Body of pancreas (tissue), 4 donors: ENCODE results near the gene TEPSIN.

Experiments
- POLR2A ChIP-seq, 3 donors: fragments of 450-650 bp; IDR thresholded peaks; one replicate each; pipeline ENCODE4 v1.6.1; 2016; ENCODE audit warnings: antibody characterized with exemption in 3 of 3, mild to moderate bottlenecking in 2 of 3
- TF ChIP-seq, protein P1 (sequence below), 7 experiments: fragments of 450-650 bp in 4 of 7; fragments of 200-600 bp in 3 of 7; sonication (generic) in 3 of 7; IDR thresholded peaks; one replicate each; pipeline ENCODE4 v1.5.1; 2016 to 2019; ENCODE audit warnings: antibody characterized with exemption in 7 of 7

DNA sequence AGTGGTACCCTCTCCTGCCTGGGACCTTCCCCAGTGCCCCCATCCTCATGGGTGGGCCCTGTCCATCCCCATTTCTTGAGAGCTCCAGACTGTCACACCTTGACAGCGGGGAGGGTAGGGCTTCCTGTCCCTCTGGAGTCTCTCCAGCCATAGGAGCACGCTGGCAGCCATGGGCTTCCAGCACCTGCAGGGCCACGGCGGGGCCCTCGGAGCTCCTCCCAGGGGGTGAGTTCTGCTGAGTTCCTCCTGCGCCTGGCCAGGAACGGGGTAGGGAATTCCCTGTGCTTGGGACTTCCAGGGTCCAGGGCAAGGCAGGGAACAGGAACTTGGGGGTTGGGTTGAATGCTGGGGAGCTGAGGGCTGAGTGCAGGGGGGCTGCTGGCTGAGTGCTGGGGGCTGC lies 49.8 kb downstream of the TEPSIN start:
- TF ChIP-seq, protein P1, sequence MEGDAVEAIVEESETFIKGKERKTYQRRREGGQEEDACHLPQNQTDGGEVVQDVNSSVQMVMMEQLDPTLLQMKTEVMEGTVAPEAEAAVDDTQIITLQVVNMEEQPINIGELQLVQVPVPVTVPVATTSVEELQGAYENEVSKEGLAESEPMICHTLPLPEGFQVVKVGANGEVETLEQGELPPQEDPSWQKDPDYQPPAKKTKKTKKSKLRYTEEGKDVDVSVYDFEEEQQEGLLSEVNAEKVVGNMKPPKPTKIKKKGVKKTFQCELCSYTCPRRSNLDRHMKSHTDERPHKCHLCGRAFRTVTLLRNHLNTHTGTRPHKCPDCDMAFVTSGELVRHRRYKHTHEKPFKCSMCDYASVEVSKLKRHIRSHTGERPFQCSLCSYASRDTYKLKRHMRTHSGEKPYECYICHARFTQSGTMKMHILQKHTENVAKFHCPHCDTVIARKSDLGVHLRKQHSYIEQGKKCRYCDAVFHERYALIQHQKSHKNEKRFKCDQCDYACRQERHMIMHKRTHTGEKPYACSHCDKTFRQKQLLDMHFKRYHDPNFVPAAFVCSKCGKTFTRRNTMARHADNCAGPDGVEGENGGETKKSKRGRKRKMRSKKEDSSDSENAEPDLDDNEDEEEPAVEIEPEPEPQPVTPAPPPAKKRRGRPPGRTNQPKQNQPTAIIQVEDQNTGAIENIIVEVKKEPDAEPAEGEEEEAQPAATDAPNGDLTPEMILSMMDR (IDR thresholded peaks at IDR 0.05): no peak
- TF ChIP-seq POLR2A (IDR thresholded peaks at IDR 0.05): no peak
